Uterus (tissue), 4 donors: ENCODE measurements around the gene PLPP1. TPM values are rescaled to one million over a fixed set of nuclear protein-coding genes. Genes with fewer than 3 reads are reported as not detected.
"Not testable (repeated sequence)": the region's sequence is repeated elsewhere in the genome, so short reads cannot be mapped to it uniquely, and the experiment has no call there.

Experiments used
- DNase-seq, 2 donors: peaks; one replicate each; pipeline ENCODE4 v3.0.0-alpha.2; 2019 to 2020
- H3K27ac ChIP-seq, 2 donors: fragments of 200-600 bp; sonication (generic); 1 replicate in 1 of 2; 2 replicates in 1 of 2; pipeline ENCODE4 v1.5.1; 2016 to 2018
- H3K27me3 ChIP-seq, 2 donors: fragments of 200-600 bp; sonication (generic); one replicate each; pipeline ENCODE4 v1.5.1; 2018 to 2019; ENCODE audit warnings: control low read depth in 1 of 2
- H3K36me3 ChIP-seq, 2 donors: fragments of 200-600 bp; sonication (generic); one replicate each; pipeline ENCODE4 v1.5.1; 2019; ENCODE audit warnings: control low read depth in 1 of 2
- H3K4me1 ChIP-seq, 2 donors: fragments of 200-600 bp; sonication (generic); one replicate each; pipeline ENCODE4 v1.5.1; 2018 to 2019; ENCODE audit warnings: control low read depth in 1 of 2
- H3K4me3 ChIP-seq, 2 donors: fragments of 200-600 bp; sonication (generic); 1 replicate in 1 of 2; 2 replicates in 1 of 2; pipeline ENCODE4 v1.5.1; 2018 to 2019; ENCODE audit warnings: mild to moderate bottlenecking in 1 of 2
- H3K9me3 ChIP-seq, 2 donors: fragments of 200-600 bp; sonication (generic); one replicate each; pipeline ENCODE4 v1.5.1; 2019; ENCODE audit warnings: control low read depth in 1 of 2
- POLR2A ChIP-seq, 2 donors: fragments of 450-650 bp; IDR thresholded peaks; one replicate each; pipeline ENCODE4 v1.6.1; 2016; ENCODE audit warnings: antibody characterized with exemption in 2 of 2, mild to moderate bottlenecking in 1 of 2, moderate library complexity in 1 of 2
- intact Hi-C: fragments of 100-400 bp; cut with DNase I; formaldehyde crosslinking; loops from one replicate; pipeline ENCODE4 v1.15.1; 2023; ENCODE audit warnings: low total_unique reads
- total RNA-seq, 4 donors: library from RNA; depleted of rRNA in 3 of 4; stranded (reverse); fragments of >200 nt in 3 of 4; gene quantifications; one replicate each; pipeline versions ENCODE4 v1.1.0 to v1.2.4, GENCODE V29; 2014 to 2023
- TF ChIP-seq, protein P1 (sequence below), 4 experiments: fragments of 200-600 bp in 2 of 4; fragments of 450-650 bp in 2 of 4; sonication (generic) in 2 of 4; IDR thresholded peaks; one replicate each; pipeline ENCODE4 v1.5.1; 2016 to 2019; ENCODE audit warnings: antibody characterized with exemption in 4 of 4, mild to moderate bottlenecking in 2 of 4, moderate library complexity in 1 of 4
- donor health status: DM: yes; HTN: yes; CAD: no.

Gene PLPP1
- total RNA-seq, 4 donors from 2014 or later, result 83.4 to 297 (median 175) TPM

GRCh38 chr5:55540024-55540423 lies 5.3 kb upstream of the PLPP1 start:
- H3K4me3 ChIP-seq, result no peak overlapping the region
- TF ChIP-seq, protein P1, sequence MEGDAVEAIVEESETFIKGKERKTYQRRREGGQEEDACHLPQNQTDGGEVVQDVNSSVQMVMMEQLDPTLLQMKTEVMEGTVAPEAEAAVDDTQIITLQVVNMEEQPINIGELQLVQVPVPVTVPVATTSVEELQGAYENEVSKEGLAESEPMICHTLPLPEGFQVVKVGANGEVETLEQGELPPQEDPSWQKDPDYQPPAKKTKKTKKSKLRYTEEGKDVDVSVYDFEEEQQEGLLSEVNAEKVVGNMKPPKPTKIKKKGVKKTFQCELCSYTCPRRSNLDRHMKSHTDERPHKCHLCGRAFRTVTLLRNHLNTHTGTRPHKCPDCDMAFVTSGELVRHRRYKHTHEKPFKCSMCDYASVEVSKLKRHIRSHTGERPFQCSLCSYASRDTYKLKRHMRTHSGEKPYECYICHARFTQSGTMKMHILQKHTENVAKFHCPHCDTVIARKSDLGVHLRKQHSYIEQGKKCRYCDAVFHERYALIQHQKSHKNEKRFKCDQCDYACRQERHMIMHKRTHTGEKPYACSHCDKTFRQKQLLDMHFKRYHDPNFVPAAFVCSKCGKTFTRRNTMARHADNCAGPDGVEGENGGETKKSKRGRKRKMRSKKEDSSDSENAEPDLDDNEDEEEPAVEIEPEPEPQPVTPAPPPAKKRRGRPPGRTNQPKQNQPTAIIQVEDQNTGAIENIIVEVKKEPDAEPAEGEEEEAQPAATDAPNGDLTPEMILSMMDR (IDR thresholded peaks at IDR 0.05), result no peak
- TF ChIP-seq POLR2A (IDR thresholded peaks at IDR 0.05), result no peak
- H3K36me3 ChIP-seq, result no peaks in the 10 kb centered on the region
- no peaks in the 10 kb centered on the region for H3K27me3 ChIP-seq
- H3K9me3 ChIP-seq, result no peaks in the 10 kb centered on the region
- intact Hi-C loops, result no loop called here
- H3K4me1 ChIP-seq, result no peaks in the 10 kb centered on the region
- H3K27ac ChIP-seq, result no peak overlapping the region
- no peak for DNase-seq

DNA sequence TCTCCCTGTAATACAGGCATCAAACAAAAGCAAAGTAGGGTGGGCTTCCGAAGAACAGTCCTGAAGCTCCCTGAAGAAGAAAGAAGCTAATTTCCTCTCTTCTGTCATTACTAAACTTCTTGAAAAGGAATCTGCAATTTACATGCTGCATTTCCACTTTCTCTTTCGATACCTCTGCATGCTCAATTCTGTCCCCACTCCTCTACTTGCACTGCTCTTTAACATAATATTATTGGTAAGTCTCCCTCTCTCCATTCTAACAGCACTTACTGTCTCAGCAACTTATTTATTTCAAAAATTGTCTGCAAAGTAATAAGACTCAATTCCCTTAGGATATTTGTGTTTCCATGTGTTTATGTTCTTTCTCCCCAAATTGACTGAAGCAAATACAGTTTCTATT lies 3.9 kb upstream of the PLPP1 start:
- intact Hi-C loops, result loop anchor here (10.0 kb wide), 1 partner anchor 66 kb away; no protein-coding TSS in a partner anchor
- Histone ChIP-seq H3K4me3 (no peak overlapping the region), H3K9me3 (no peaks in the 10 kb centered on the region), H3K4me1 (no peaks in the 10 kb centered on the region), H3K27me3 (no peaks in the 10 kb centered on the region), H3K27ac (peak overlapping the region; percentile 18 to 22), H3K36me3 (no peaks in the 10 kb centered on the region)
- TF ChIP-seq POLR2A (IDR thresholded peaks at IDR 0.05), result no peak
- TF ChIP-seq, protein P1 (IDR thresholded peaks at IDR 0.05), result no peak
- no peak for DNase-seq

- H3K27me3 ChIP-seq, H3K36me3 ChIP-seq, H3K9me3 ChIP-seq, H3K4me1 ChIP-seq, H3K27ac ChIP-seq, H3K4me3 ChIP-seq, DNase-seq: not testable (repeated sequence)
- intact Hi-C loops, result loop anchor here (10.0 kb wide), 1 partner anchor 67 kb away; no protein-coding TSS in a partner anchor
Measured at GRCh38 chr5:55537315-55537714, 2.6 kb upstream of the PLPP1 start.

- TF ChIP-seq, protein P1 (IDR thresholded peaks at IDR 0.05), result peak in 2 of 4 experiments; percentile 10 to 12
- TF ChIP-seq POLR2A (IDR thresholded peaks at IDR 0.05), result no peak
- Histone ChIP-seq H3K4me1 (peaks cover 0 to 8% of the 10 kb centered on the region in 2 donors), H3K27me3 (no peaks in the 10 kb centered on the region), H3K4me3 (peak overlapping the region; percentile 69 to 72), H3K9me3 (no peaks in the 10 kb centered on the region), H3K36me3 (no peaks in the 10 kb centered on the region), H3K27ac (peak overlapping the region; percentile 98)
- peak in 1 of 2 donors; percentile 22 for DNase-seq
- intact Hi-C loops, result loop anchor here (10.0 kb wide), 1 partner anchor 69 kb away; no protein-coding TSS in a partner anchor
Measured at GRCh38 chr5:55535199-55535905, 588 bp upstream of the PLPP1 start.

- Histone ChIP-seq H3K4me3 (peak overlapping the region; percentile 69 to 72), H3K36me3 (no peaks in the 10 kb centered on the region), H3K4me1 (peaks cover 0 to 8% of the 10 kb centered on the region in 2 donors), H3K27me3 (no peaks in the 10 kb centered on the region), H3K27ac (peak overlapping the region; percentile 98), H3K9me3 (no peaks in the 10 kb centered on the region)
- intact Hi-C loops, result loop anchor here (10.0 kb wide), 1 partner anchor 71 kb away; no protein-coding TSS in a partner anchor
- peak in 1 of 2 donors; percentile 54 for DNase-seq
- TF ChIP-seq, protein P1 (IDR thresholded peaks at IDR 0.05), result no peak
- no peak for TF ChIP-seq POLR2A (IDR thresholded peaks at IDR 0.05)
Measured at GRCh38 chr5:55533521-55534435, 986 bp downstream of the PLPP1 start.
